B cell (primary cell): Measurements from ENCODE around the gene TFAP2C.

Experiments
- EZH2 ChIP-seq: IDR thresholded peaks from 2 replicates; pipeline ENCODE4 v1.6.1; 2012; ENCODE audit warnings: borderline replicate concordance, low read depth, mild to moderate bottlenecking, moderate library complexity, low read length; ENCODE audit not compliant: insufficient read depth, poor library complexity, severe bottlenecking
- TF ChIP-seq, protein P1 (sequence below): fragments of 200-600 bp; IDR thresholded peaks from one replicate; pipeline ENCODE4 v1.8.0; 2022; ENCODE audit warnings: antibody characterized with exemption, mild to moderate bottlenecking

GRCh38 chr20:56590888-56591287 is 38.2 kb upstream of the TFAP2C start:
- TF ChIP-seq, protein P1, sequence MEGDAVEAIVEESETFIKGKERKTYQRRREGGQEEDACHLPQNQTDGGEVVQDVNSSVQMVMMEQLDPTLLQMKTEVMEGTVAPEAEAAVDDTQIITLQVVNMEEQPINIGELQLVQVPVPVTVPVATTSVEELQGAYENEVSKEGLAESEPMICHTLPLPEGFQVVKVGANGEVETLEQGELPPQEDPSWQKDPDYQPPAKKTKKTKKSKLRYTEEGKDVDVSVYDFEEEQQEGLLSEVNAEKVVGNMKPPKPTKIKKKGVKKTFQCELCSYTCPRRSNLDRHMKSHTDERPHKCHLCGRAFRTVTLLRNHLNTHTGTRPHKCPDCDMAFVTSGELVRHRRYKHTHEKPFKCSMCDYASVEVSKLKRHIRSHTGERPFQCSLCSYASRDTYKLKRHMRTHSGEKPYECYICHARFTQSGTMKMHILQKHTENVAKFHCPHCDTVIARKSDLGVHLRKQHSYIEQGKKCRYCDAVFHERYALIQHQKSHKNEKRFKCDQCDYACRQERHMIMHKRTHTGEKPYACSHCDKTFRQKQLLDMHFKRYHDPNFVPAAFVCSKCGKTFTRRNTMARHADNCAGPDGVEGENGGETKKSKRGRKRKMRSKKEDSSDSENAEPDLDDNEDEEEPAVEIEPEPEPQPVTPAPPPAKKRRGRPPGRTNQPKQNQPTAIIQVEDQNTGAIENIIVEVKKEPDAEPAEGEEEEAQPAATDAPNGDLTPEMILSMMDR, result no peak
- TF ChIP-seq EZH2, result no peak
